Measurements from ENCODE around the gene RELN.

- no peak for TF ChIP-seq CTCF (IDR thresholded peaks at IDR 0.05)
- no peak for TF ChIP-seq POLR2A (IDR thresholded peaks at IDR 0.05)
Observed at GRCh38 chr7:103857435-103857834, 132.0 kb downstream of the RELN start.
